ENCODE data around the gene PAX1. TPM values are rescaled to one million over a fixed set of nuclear protein-coding genes. Genes with fewer than 3 reads are reported as not detected.

The PAX1 gene
- total RNA-seq, result under 1 TPM in 2 of 4 donors, not detected in 2; 0.08 to 0.21 TPM

DNA sequence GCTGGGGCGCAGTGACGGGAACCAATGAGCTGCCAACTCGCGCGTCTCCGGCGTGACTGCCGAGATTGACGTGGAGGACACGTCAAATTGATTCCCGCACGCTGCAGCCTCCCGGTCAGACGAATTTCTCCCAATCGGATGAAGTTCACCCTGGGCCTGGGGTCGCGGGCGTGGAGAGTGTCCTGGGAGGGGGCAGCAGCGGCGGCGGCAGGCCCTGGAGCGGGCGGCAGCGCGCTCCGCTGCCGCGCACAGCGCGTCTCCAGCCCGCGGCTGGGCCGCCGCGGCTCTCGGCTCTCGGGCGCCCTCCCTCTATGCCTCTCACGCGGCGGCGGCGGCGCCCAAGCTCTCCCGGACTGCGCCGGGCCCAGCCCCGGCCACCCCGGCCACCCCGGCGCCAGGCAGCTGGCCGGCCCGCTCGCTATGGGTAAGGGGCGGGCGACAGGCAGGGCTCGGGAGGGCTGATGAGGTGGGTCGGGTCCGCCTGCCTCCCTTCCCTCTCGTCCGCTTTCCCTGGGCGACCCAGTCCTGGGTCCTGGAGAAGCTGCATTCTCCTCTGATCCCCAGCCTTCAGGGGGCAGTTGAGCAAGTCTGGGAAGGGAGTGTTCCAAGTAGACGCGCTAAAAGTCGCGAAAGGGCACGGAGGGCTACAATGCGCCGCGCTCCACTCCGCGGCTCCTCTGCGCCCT is at the start of gene PAX1:
PAX1 (plus strand) TSS at position 90 of the 686 bp plus-strand sequence; CDS start at position 139, 49 bp downstream.
- Histone ChIP-seq H3K4me3 (peak within 1 kb of the TSS; percentile 39), H3K36me3 (no peaks in the 10 kb centered on the region), H3K9me3 (no peaks in the 10 kb centered on the region), H3K27ac (no peak within 1 kb of the TSS), H3K4me1 (peaks cover 45% of the 10 kb centered on the region), H3K27me3 (peaks cover 100% of the 10 kb centered on the region)
- no peak for TF ChIP-seq CTCF (IDR thresholded peaks at IDR 0.05)
- no peak for TF ChIP-seq POLR2AphosphoS5 (IDR thresholded peaks at IDR 0.05)
- TF ChIP-seq POLR2A (IDR thresholded peaks at IDR 0.05), result no peak
- no peak for TF ChIP-seq EP300 (IDR thresholded peaks at IDR 0.05)
- WGBS, result 0% methylated on average over 8 of the region's 73 CpGs
- no peak for DNase-seq (ENCODE audit: low spot score in 2 of 2)

GRCh38 chr20:21656308-21657067 is 49.0 kb upstream of the PAX1 start:
- no peak for TF ChIP-seq CTCF (IDR thresholded peaks at IDR 0.05)
- no peak for TF ChIP-seq POLR2AphosphoS5 (IDR thresholded peaks at IDR 0.05)
- no peak for TF ChIP-seq EP300 (IDR thresholded peaks at IDR 0.05)
- TF ChIP-seq POLR2A (IDR thresholded peaks at IDR 0.05), result no peak
- no peak overlapping the region for H3K27ac ChIP-seq
- H3K27me3 ChIP-seq, result peaks cover 17% of the 10 kb centered on the region
- no peak overlapping the region for H3K4me3 ChIP-seq
- H3K36me3 ChIP-seq, result no peaks in the 10 kb centered on the region
- no peaks in the 10 kb centered on the region for H3K4me1 ChIP-seq
- DNase-seq (ENCODE audit: low spot score in 2 of 2), result no peak
- WGBS, result 58% methylated on average over 7 of the region's 7 CpGs
- no peaks in the 10 kb centered on the region for H3K9me3 ChIP-seq

DNA sequence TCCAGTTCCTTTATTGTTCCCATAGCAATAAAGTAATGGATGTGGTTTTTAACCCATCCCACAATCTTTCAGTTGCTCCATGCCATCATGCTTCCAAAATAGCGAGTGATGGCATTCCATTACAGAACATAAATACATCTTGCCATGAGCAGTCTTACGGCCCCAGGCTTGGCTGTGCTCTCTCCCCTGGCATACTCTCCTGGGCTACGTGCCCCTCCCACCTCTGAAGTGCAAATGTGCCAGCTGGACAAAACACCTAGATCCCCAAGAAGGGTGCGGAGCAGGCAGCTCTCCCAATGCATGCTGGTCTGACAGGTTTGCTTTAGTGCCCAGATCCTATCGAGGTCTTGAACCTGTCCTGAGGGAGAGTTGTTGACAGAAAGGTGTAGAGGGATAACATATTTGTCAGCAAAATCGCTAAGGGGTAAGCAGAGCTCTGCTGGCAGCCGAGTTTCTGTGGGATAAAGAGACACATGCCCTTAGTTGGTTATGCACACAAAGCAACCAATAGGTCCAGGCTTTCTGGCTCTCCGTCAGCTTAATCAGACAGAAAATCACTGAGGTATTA is 43.9 kb upstream of the PAX1 start:
- Histone ChIP-seq H3K36me3 (no peaks in the 10 kb centered on the region), H3K27me3 (peaks cover 12% of the 10 kb centered on the region), H3K4me1 (no peaks in the 10 kb centered on the region), H3K9me3 (no peaks in the 10 kb centered on the region), H3K27ac (no peak overlapping the region), H3K4me3 (no peak overlapping the region)
- DNase-seq (ENCODE audit: low spot score in 2 of 2), result no peak
- 36% methylated on average over 8 of the region's 8 CpGs for WGBS
- TF ChIP-seq POLR2AphosphoS5 (IDR thresholded peaks at IDR 0.05), result no peak
- no peak for TF ChIP-seq EP300 (IDR thresholded peaks at IDR 0.05)
- TF ChIP-seq POLR2A (IDR thresholded peaks at IDR 0.05), result no peak
- TF ChIP-seq CTCF (IDR thresholded peaks at IDR 0.05), result no peak

DNA sequence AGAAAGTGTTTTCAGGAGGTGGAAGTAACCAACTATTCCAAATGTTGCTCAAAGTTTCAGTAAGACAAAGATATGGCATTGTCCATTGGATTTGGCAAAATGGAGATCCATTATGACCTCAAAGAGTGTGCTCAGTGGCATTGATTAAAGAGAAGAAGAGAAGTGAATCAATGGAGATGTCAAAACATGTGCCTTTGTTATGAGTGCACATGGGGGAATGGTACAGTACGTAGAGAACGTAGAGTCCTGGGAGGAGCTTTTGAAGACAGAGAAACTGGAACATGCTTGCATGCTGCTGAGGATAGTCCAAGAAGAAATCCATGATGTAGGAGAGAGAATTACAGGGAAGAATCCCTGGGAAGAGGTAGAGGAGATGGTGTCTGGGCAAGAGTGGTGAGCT is 42.0 kb upstream of the PAX1 start:
- H3K4me1 ChIP-seq, result no peaks in the 10 kb centered on the region
- DNase-seq (ENCODE audit: low spot score in 2 of 2), result no peak
- H3K36me3 ChIP-seq, result no peaks in the 10 kb centered on the region
- H3K27ac ChIP-seq, result no peak overlapping the region
- no peaks in the 10 kb centered on the region for H3K9me3 ChIP-seq
- 73% methylated on average over 2 of the region's 2 CpGs for WGBS
- H3K4me3 ChIP-seq, result no peak overlapping the region
- no peak for TF ChIP-seq POLR2A (IDR thresholded peaks at IDR 0.05)
- no peak for TF ChIP-seq CTCF (IDR thresholded peaks at IDR 0.05)
- TF ChIP-seq POLR2AphosphoS5 (IDR thresholded peaks at IDR 0.05), result no peak
- no peak for TF ChIP-seq EP300 (IDR thresholded peaks at IDR 0.05)
- peaks cover 5% of the 10 kb centered on the region for H3K27me3 ChIP-seq

Measured in suprapubic skin (tissue), 4 donors.